OCI-LY3 (cell line): ENCODE data around the gene REEP2.

Experiments used
- H2AFZ ChIP-seq: fragments of 200-600, 300-600 bp; shearing (Covaris generic); 2 replicates; pipeline ENCODE4 v1.6.0; 2014; ENCODE audit warnings: antibody characterized with exemption, low read depth, low read length
- H3K27ac ChIP-seq: fragments of 200-600, 300-600 bp; sonication (generic); 2 replicates; pipeline ENCODE4 v1.5.1; 2014; ENCODE audit warnings: mild to moderate bottlenecking, low read length, moderate library complexity, mixed read lengths
- H3K27me3 ChIP-seq: fragments of 200-600, 300-600 bp; sonication (generic); 2 replicates; pipeline ENCODE4 v1.6.1; 2014; ENCODE audit warnings: low read depth, low read length, mixed read lengths
- H3K36me3 ChIP-seq: fragments of 200-600, 300-600 bp; sonication (generic); replicated peaks from 2 replicates; pipeline ENCODE3; 2014; ENCODE audit warnings: low read depth, low read length, mixed read lengths
- H3K4me1 ChIP-seq: fragments of 300-600, 200-600 bp; sonication (generic); 2 replicates; pipeline ENCODE4 v1.6.1; 2014; ENCODE audit warnings: low read length, mixed read lengths
- H3K4me2 ChIP-seq: fragments of 200-600, 300-600 bp; sonication (generic); 2 replicates; pipeline ENCODE4 v1.6.1; 2014; ENCODE audit warnings: low read length, mixed read lengths
- H3K4me3 ChIP-seq: fragments of 300-600, 200-600 bp; sonication (generic); 2 replicates; pipeline ENCODE4 v1.5.1; 2014; ENCODE audit warnings: antibody characterized with exemption, mild to moderate bottlenecking, low read length, moderate library complexity
- H3K79me2 ChIP-seq: fragments of 300-600, 200-600 bp; shearing (Covaris generic); 2 replicates; pipeline ENCODE4 v1.6.1; 2014; ENCODE audit warnings: mild to moderate bottlenecking, low read length, mixed read lengths
- H3K9ac ChIP-seq: fragments of 300-600, 200-600 bp; shearing (Covaris generic); 2 replicates; pipeline ENCODE4 v1.6.0; 2014; ENCODE audit warnings: mild to moderate bottlenecking, low read length, moderate library complexity
- H3K9me3 ChIP-seq: fragments of 200-600, 300-600 bp; shearing (Covaris generic); 2 replicates; pipeline ENCODE4 v1.6.1; 2014; ENCODE audit warnings: low read length, mixed read lengths; ENCODE audit not compliant: insufficient read depth
- H4K20me1 ChIP-seq: fragments of 200-600, 300-600 bp; sonication (generic); 2 replicates; pipeline ENCODE4 v1.6.1; 2016; ENCODE audit warnings: low read length, mixed read lengths; ENCODE audit not compliant: insufficient read depth
- CTCF ChIP-seq: fragments of 200-600, 300-600 bp; sonication (generic); IDR thresholded peaks from 2 replicates; pipeline ENCODE4 v1.5.1; 2014; ENCODE audit warnings: antibody characterized with exemption, low read length, low read depth
- EZH2phosphoT487 ChIP-seq: fragments of 200-600 bp; shearing (Covaris generic); IDR thresholded peaks from 2 replicates; pipeline ENCODE4 v1.6.1; 2018; ENCODE audit warnings: antibody characterized with exemption, mixed run types, low read depth

REEP2 gene

GRCh38 chr5:138467711-138468132 lies 28.9 kb downstream of the REEP2 start:
- H3K4me3 ChIP-seq: no peak overlapping the region
- H3K27ac ChIP-seq: no peak overlapping the region
- no peak overlapping the region for H2AFZ ChIP-seq
- H3K9me3 ChIP-seq: no peaks in the 10 kb centered on the region
- no peaks in the 10 kb centered on the region for H3K36me3 ChIP-seq
- TF ChIP-seq EZH2phosphoT487: no peak
- no peak for TF ChIP-seq CTCF
- H3K9ac ChIP-seq: no peak overlapping the region
- no peaks in the 10 kb centered on the region for H4K20me1 ChIP-seq
- no peak overlapping the region for H3K4me2 ChIP-seq
- no peaks in the 10 kb centered on the region; the same call in 1 of the 2 replicates for H3K4me1 ChIP-seq
- H3K79me2 ChIP-seq: no peaks in the 10 kb centered on the region
- H3K27me3 ChIP-seq: no peaks in the 10 kb centered on the region

- Histone ChIP-seq H2AFZ (no peak overlapping the region), H3K4me3 (no peak overlapping the region), H3K27me3 (no peaks in the 10 kb centered on the region), H3K79me2 (no peaks in the 10 kb centered on the region), H3K4me2 (no peak overlapping the region), H3K4me1 (no peaks in the 10 kb centered on the region; the same call in 1 of the 2 replicates), H4K20me1 (no peaks in the 10 kb centered on the region), H3K9ac (no peak overlapping the region), H3K36me3 (no peaks in the 10 kb centered on the region), H3K27ac (no peak overlapping the region), H3K9me3 (no peaks in the 10 kb centered on the region)
- TF ChIP-seq CTCF (no peak), EZH2phosphoT487 (no peak)
Observed at GRCh38 chr5:138468133-138468965, 29.5 kb downstream of the REEP2 start.

- H3K4me3 ChIP-seq: no peak overlapping the region
- no peak overlapping the region for H2AFZ ChIP-seq
- H3K4me2 ChIP-seq: no peak overlapping the region
- H3K9ac ChIP-seq: no peak overlapping the region
- no peaks in the 10 kb centered on the region for H3K9me3 ChIP-seq
- no peaks in the 10 kb centered on the region for H3K27me3 ChIP-seq
- H3K4me1 ChIP-seq: no peaks in the 10 kb centered on the region
- H4K20me1 ChIP-seq: no peaks in the 10 kb centered on the region
- H3K79me2 ChIP-seq: no peaks in the 10 kb centered on the region
- no peak overlapping the region for H3K27ac ChIP-seq
- no peak for TF ChIP-seq EZH2phosphoT487
- TF ChIP-seq CTCF: no peak
- no peaks in the 10 kb centered on the region for H3K36me3 ChIP-seq
Observed at GRCh38 chr5:138468966-138469539, 30.2 kb downstream of the REEP2 start.

- Histone ChIP-seq H3K4me1 (no peaks in the 10 kb centered on the region), H3K79me2 (no peaks in the 10 kb centered on the region), H3K27ac (no peak overlapping the region), H3K9me3 (no peaks in the 10 kb centered on the region), H3K9ac (no peak overlapping the region), H3K4me3 (no peak overlapping the region), H3K4me2 (no peak overlapping the region), H3K27me3 (no peaks in the 10 kb centered on the region), H4K20me1 (no peaks in the 10 kb centered on the region), H3K36me3 (no peaks in the 10 kb centered on the region), H2AFZ (no peak overlapping the region)
- TF ChIP-seq CTCF (no peak), EZH2phosphoT487 (no peak)
Observed at GRCh38 chr5:138469540-138470321, 30.9 kb downstream of the REEP2 start.
